Measurements from ENCODE around the gene MTHFD2L.
"Not testable (repeated sequence)": the region's sequence is repeated elsewhere in the genome, so short reads cannot be mapped to it uniquely, and the experiment has no call there.

The MTHFD2L gene

GRCh38 chr4:74324262-74324661 lies 166.3 kb downstream of the MTHFD2L start:
- H3K27me3 Mint-ChIP-seq = peaks cover 34% of the 10 kb centered on the region
- H3K9me3 Mint-ChIP-seq = no peaks in the 10 kb centered on the region
- no peak for DNase-seq
- H3K4me3 Mint-ChIP-seq = no peak overlapping the region
- H3K27ac Mint-ChIP-seq = no peak overlapping the region
- H3K36me3 Mint-ChIP-seq (ENCODE audit: low read depth) = no peaks in the 10 kb centered on the region
- H3K4me1 Mint-ChIP-seq (ENCODE audit: low read depth) = peaks cover 3% of the 10 kb centered on the region

- H3K27ac Mint-ChIP-seq = no peak overlapping the region
- no peak for DNase-seq
- no peaks in the 10 kb centered on the region for H3K4me1 Mint-ChIP-seq (ENCODE audit: low read depth)
- H3K27me3 Mint-ChIP-seq = peaks cover 40% of the 10 kb centered on the region
- H3K36me3 Mint-ChIP-seq (ENCODE audit: low read depth) = no peaks in the 10 kb centered on the region
- H3K9me3 Mint-ChIP-seq = no peaks in the 10 kb centered on the region
- no peak overlapping the region for H3K4me3 Mint-ChIP-seq
Measured at GRCh38 chr4:74325886-74326285, 168.0 kb downstream of the MTHFD2L start.

- Mint-ChIP-seq H3K4me1 (ENCODE audit: low read depth) (no peaks in the 10 kb centered on the region), H3K36me3 (ENCODE audit: low read depth) (no peaks in the 10 kb centered on the region), H3K27me3 (peaks cover 33% of the 10 kb centered on the region), H3K27ac (no peak overlapping the region), H3K9me3 (no peaks in the 10 kb centered on the region), H3K4me3 (no peak overlapping the region)
- DNase-seq = no peak
Measured at GRCh38 chr4:74327762-74328161, 169.8 kb downstream of the MTHFD2L start.

GRCh38 chr4:74328501-74328900 lies 170.6 kb downstream of the MTHFD2L start:
- Mint-ChIP-seq H3K36me3 (ENCODE audit: low read depth) (no peaks in the 10 kb centered on the region), H3K4me1 (ENCODE audit: low read depth) (no peaks in the 10 kb centered on the region), H3K9me3 (no peaks in the 10 kb centered on the region), H3K27ac (no peak overlapping the region), H3K27me3 (peaks cover 32% of the 10 kb centered on the region), H3K4me3 (no peak overlapping the region)
- no peak for DNase-seq

- no peak for DNase-seq
- no peak overlapping the region for H3K27ac Mint-ChIP-seq
- no peaks in the 10 kb centered on the region for H3K36me3 Mint-ChIP-seq (ENCODE audit: low read depth)
- no peaks in the 10 kb centered on the region for H3K4me1 Mint-ChIP-seq (ENCODE audit: low read depth)
- no peaks in the 10 kb centered on the region for H3K9me3 Mint-ChIP-seq
- peaks cover 25% of the 10 kb centered on the region for H3K27me3 Mint-ChIP-seq
- H3K4me3 Mint-ChIP-seq = no peak overlapping the region
Measured at GRCh38 chr4:74329307-74329706, 171.4 kb downstream of the MTHFD2L start.

GRCh38 chr4:74330295-74330750 lies 172.4 kb downstream of the MTHFD2L start:
- H3K9me3 Mint-ChIP-seq = no peaks in the 10 kb centered on the region
- H3K4me3 Mint-ChIP-seq = no peak overlapping the region
- H3K27me3 Mint-ChIP-seq = peaks cover 23% of the 10 kb centered on the region
- no peak for DNase-seq
- no peak overlapping the region for H3K27ac Mint-ChIP-seq
- H3K36me3 Mint-ChIP-seq (ENCODE audit: low read depth) = no peaks in the 10 kb centered on the region
- H3K4me1 Mint-ChIP-seq (ENCODE audit: low read depth) = no peaks in the 10 kb centered on the region

GRCh38 chr4:74331252-74331651 lies 173.3 kb downstream of the MTHFD2L start:
- peaks cover 23% of the 10 kb centered on the region for H3K27me3 Mint-ChIP-seq

GRCh38 chr4:74331944-74332343 lies 174.0 kb downstream of the MTHFD2L start:
- no peak overlapping the region for H3K27ac Mint-ChIP-seq
- H3K4me1 Mint-ChIP-seq (ENCODE audit: low read depth) = no peaks in the 10 kb centered on the region
- H3K27me3 Mint-ChIP-seq = peaks cover 23% of the 10 kb centered on the region
- no peak overlapping the region for H3K4me3 Mint-ChIP-seq
- no peak for DNase-seq
- H3K36me3 Mint-ChIP-seq (ENCODE audit: low read depth) = no peaks in the 10 kb centered on the region
- H3K9me3 Mint-ChIP-seq = no peaks in the 10 kb centered on the region

More at GRCh38 chr4:74331252-74331651, 173.3 kb downstream of the MTHFD2L start:
- Mint-ChIP-seq H3K4me3 (no peak overlapping the region), H3K4me1 (ENCODE audit: low read depth) (no peaks in the 10 kb centered on the region), H3K9me3 (no peaks in the 10 kb centered on the region), H3K36me3 (ENCODE audit: low read depth) (no peaks in the 10 kb centered on the region), H3K27ac (no peak overlapping the region)
- no peak for DNase-seq

- peaks cover 9% of the 10 kb centered on the region for H3K27me3 Mint-ChIP-seq
- H3K27ac Mint-ChIP-seq = no peak overlapping the region
- no peaks in the 10 kb centered on the region for H3K36me3 Mint-ChIP-seq (ENCODE audit: low read depth)
- no peaks in the 10 kb centered on the region for H3K9me3 Mint-ChIP-seq
- DNase-seq = no peak
- H3K4me3 Mint-ChIP-seq = no peak overlapping the region
- no peaks in the 10 kb centered on the region for H3K4me1 Mint-ChIP-seq (ENCODE audit: low read depth)
Measured at GRCh38 chr4:74334636-74335035, 176.7 kb downstream of the MTHFD2L start.

- peaks cover 4% of the 10 kb centered on the region for H3K9me3 Mint-ChIP-seq
- H3K27ac Mint-ChIP-seq = no peak overlapping the region
- H3K27me3 Mint-ChIP-seq = peaks cover 9% of the 10 kb centered on the region
- no peak for DNase-seq
- no peaks in the 10 kb centered on the region for H3K4me1 Mint-ChIP-seq (ENCODE audit: low read depth)
- no peaks in the 10 kb centered on the region for H3K36me3 Mint-ChIP-seq (ENCODE audit: low read depth)
- H3K4me3 Mint-ChIP-seq = no peak overlapping the region
Measured at GRCh38 chr4:74335341-74336021, 177.6 kb downstream of the MTHFD2L start.

- Mint-ChIP-seq H3K36me3 (ENCODE audit: low read depth) (no peaks in the 10 kb centered on the region), H3K4me1 (ENCODE audit: low read depth) (no peaks in the 10 kb centered on the region), H3K27me3 (peaks cover 20% of the 10 kb centered on the region), H3K4me3 (no peak overlapping the region), H3K9me3 (peaks cover 13% of the 10 kb centered on the region), H3K27ac (no peak overlapping the region)
- DNase-seq = no peak
Measured at GRCh38 chr4:74338792-74339333, 180.9 kb downstream of the MTHFD2L start.

- H3K27ac Mint-ChIP-seq = no peak overlapping the region
- peaks cover 15% of the 10 kb centered on the region for H3K9me3 Mint-ChIP-seq
- DNase-seq = no peak
- H3K27me3 Mint-ChIP-seq = peaks cover 20% of the 10 kb centered on the region
- H3K4me1 Mint-ChIP-seq (ENCODE audit: low read depth) = no peaks in the 10 kb centered on the region
- no peaks in the 10 kb centered on the region for H3K36me3 Mint-ChIP-seq (ENCODE audit: low read depth)
- H3K4me3 Mint-ChIP-seq = no peak overlapping the region
Measured at GRCh38 chr4:74339501-74339900, 181.6 kb downstream of the MTHFD2L start.

- H3K4me3 Mint-ChIP-seq; H3K4me1 Mint-ChIP-seq (ENCODE audit: low read depth); DNase-seq; H3K36me3 Mint-ChIP-seq (ENCODE audit: low read depth); H3K27ac Mint-ChIP-seq: not testable (repeated sequence)
- Mint-ChIP-seq H3K9me3 (peaks cover 21% of the 10 kb centered on the region), H3K27me3 (peaks cover 25% of the 10 kb centered on the region)
Measured at GRCh38 chr4:74340421-74340820, 182.5 kb downstream of the MTHFD2L start.

GRCh38 chr4:74344031-74344430 lies 186.1 kb downstream of the MTHFD2L start:
- H3K27me3 Mint-ChIP-seq = peaks cover 23% of the 10 kb centered on the region
- H3K27ac Mint-ChIP-seq = no peak overlapping the region
- no peak for DNase-seq
- H3K4me1 Mint-ChIP-seq (ENCODE audit: low read depth) = no peaks in the 10 kb centered on the region
- no peak overlapping the region for H3K4me3 Mint-ChIP-seq
- peaks cover 21% of the 10 kb centered on the region for H3K9me3 Mint-ChIP-seq
- no peaks in the 10 kb centered on the region for H3K36me3 Mint-ChIP-seq (ENCODE audit: low read depth)
